PC-3 (cell line): Measurements from ENCODE around the gene PADI1. TPM values are rescaled to one million over a fixed set of nuclear protein-coding genes. Genes with fewer than 3 reads are reported as not detected.
A peak's percentile ranks its signal among the peaks of the same experiment; 100 is the strongest.

Source experiments
- ATAC-seq: fragments of 200-7000 bp; cut with Tn5 transposase; 2 replicates; pipeline ENCODE4 v1.9.1; 2020; ENCODE audit warnings: mild to moderate bottlenecking, moderate library complexity
- BruUV-seq: library from RNA; stranded (reverse); fragments of 400-500 nt; replicated peaks from 2 replicates; lab custom pipeline; 2021; lab: Mats Ljungman, UMichigan
- CTCF ChIA-PET: fragments of 300-600 bp; sonication (Branson Sonifier 250); formaldehyde crosslinking; loops from one replicate; lab custom pipeline; 2022; ENCODE audit warnings: antibody characterized with exemption; lab: Charles Lee
- POLR2A ChIA-PET: fragments of 300-600 bp; sonication (Branson Sonifier 250); formaldehyde crosslinking; loops from one replicate; lab custom pipeline; 2022; ENCODE audit warnings: antibody characterized with exemption; ENCODE audit not compliant: unreplicated experiment; lab: Charles Lee
- DNase-seq: peaks from one replicate; pipeline ENCODE4 v3.0.0-alpha.2; 2015
- H2AFZ ChIP-seq: fragments of 300-600 bp; sonication (generic); 2 replicates; pipeline ENCODE4 v1.6.0; 2016; ENCODE audit warnings: antibody characterized with exemption, low read length
- H3F3A ChIP-seq: fragments of 300-600 bp; sonication (generic); one replicate; pipeline ENCODE4 v1.6.0; 2017; ENCODE audit warnings: antibody characterized with exemption, low read length, control low read depth, mild to moderate bottlenecking; ENCODE audit not compliant: unreplicated experiment
- H3K27ac ChIP-seq: fragments of 300-600 bp; sonication (generic); 2 replicates; pipeline ENCODE4 v1.5.1; 2016; ENCODE audit warnings: mild to moderate bottlenecking, low read length
- H3K27me3 ChIP-seq: fragments of 300-600 bp; sonication (generic); 2 replicates; pipeline ENCODE4 v1.6.1; 2016; ENCODE audit warnings: low read length, mixed read lengths
- H3K36me3 ChIP-seq: fragments of 300-600 bp; sonication (generic); 2 replicates; pipeline ENCODE4 v1.6.1; 2016; ENCODE audit warnings: low read depth, mixed run types, low read length, mixed read lengths
- H3K4me1 ChIP-seq: fragments of 300-600 bp; sonication (generic); 2 replicates; pipeline ENCODE4 v1.5.1; 2016; ENCODE audit warnings: low read length; ENCODE audit not compliant: insufficient read depth
- H3K4me2 ChIP-seq: fragments of 300-600 bp; sonication (generic); 2 replicates; pipeline ENCODE4 v1.6.0; 2016; ENCODE audit warnings: low read length
- H3K4me3 ChIP-seq: fragments of 300-600 bp; sonication (generic); 2 replicates; pipeline ENCODE4 v1.5.1; 2016; ENCODE audit warnings: mild to moderate bottlenecking, low read length, mixed read lengths
- H3K79me2 ChIP-seq: fragments of 300-600 bp; sonication (generic); 2 replicates; pipeline ENCODE4 v1.6.1; 2017; ENCODE audit warnings: low read length, mixed read lengths
- H3K9ac ChIP-seq: fragments of 300-600 bp; sonication (generic); 2 replicates; pipeline ENCODE4 v1.6.0; 2016; ENCODE audit warnings: mild to moderate bottlenecking, low read length
- H3K9me2 ChIP-seq: fragments of 300-600 bp; sonication (generic); replicated peaks from 2 replicates; pipeline ENCODE4 v1.6.1; 2016; ENCODE audit warnings: mixed run types, low read length, mixed read lengths
- H3K9me3 ChIP-seq: fragments of 300-600 bp; sonication (generic); 2 replicates; pipeline ENCODE4 v1.6.1; 2016; ENCODE audit warnings: low read length, mixed read lengths
- H4K20me1 ChIP-seq: fragments of 300-600 bp; sonication (generic); 2 replicates; pipeline ENCODE4 v1.6.1; 2016; ENCODE audit warnings: low read length, mixed read lengths
- CTCF ChIP-seq: fragments of 300-600 bp; sonication (generic); conservative IDR thresholded peaks from 2 replicates; pipeline ENCODE4 v1.5.1; 2017; ENCODE audit warnings: antibody characterized with exemption, low read depth, mild to moderate bottlenecking, low read length
- EZH2 ChIP-seq: fragments of 300-600 bp; sonication (generic); IDR thresholded peaks from one replicate; pipeline ENCODE4 v1.6.1; 2017; ENCODE audit warnings: antibody characterized with exemption, mild to moderate bottlenecking, low read length; ENCODE audit not compliant: unreplicated experiment
- EZH2phosphoT487 ChIP-seq: fragments of 300-600 bp; sonication (generic); IDR thresholded peaks from 2 replicates; pipeline ENCODE4 v1.6.1; 2018; ENCODE audit warnings: mild to moderate bottlenecking, antibody characterized with exemption, low read length, borderline replicate concordance
- intact Hi-C: fragments of 100-400 bp; cut with micrococcal nuclease; formaldehyde crosslinking; loops from 2 replicates; pipeline ENCODE4 v1.9.0; 2023
- total RNA-seq: library from RNA; depleted of rRNA; stranded (reverse); fragments of >200 nt; gene quantifications from 2 replicates; pipeline ENCODE4 v1.2.3, GENCODE V29; 2014

Gene PADI1
- total RNA-seq, 1 experiment from 2014 or later: 0.73 TPM

GRCh38 chr1:17246971-17247370, 42.0 kb downstream of the PADI1 start:
- intact Hi-C loops: no loop called here
- DNase-seq: no peak

DNA sequence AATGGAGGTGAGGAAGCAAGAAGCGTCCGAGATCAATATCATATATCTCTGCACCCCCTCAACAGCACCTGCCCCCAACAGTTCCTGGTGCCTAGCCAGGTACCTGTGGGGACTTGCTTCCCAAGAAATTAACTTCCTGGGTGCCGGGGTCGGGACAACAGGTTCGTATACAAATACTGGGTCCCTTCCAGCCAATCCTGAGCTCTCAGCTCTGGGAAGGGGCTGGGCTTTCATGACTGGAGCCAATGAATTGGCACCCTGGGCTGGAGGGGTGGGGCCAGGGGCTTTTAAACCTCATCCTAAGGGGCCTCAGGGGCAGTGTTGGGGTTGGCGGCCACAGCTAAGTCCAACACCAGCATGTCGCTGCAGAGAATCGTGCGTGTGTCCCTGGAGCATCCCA, 43.9 kb downstream of the PADI1 start, which contains the start of gene PADI3:
TSS of gene PADI3 (plus strand) at position 318 of the 400 bp plus-strand sequence. CDS start at position 358, 40 bp downstream.
- H3K4me2 ChIP-seq: no peak within 1 kb of the TSS
- CTCF ChIA-PET: interaction anchor here (0.8 kb wide), 1 partner anchor 87 kb away, joined by 3 read pairs; no protein-coding TSS in a partner anchor
- no peak for ATAC-seq

More at GRCh38 chr1:17246971-17247370, 42.0 kb downstream of the PADI1 start:
- Histone ChIP-seq H3K79me2 (no peaks in the 10 kb centered on the region), H3K9me3 (no peaks in the 10 kb centered on the region), H3F3A (no peaks in the 10 kb centered on the region), H3K27ac (no peak overlapping the region), H3K4me1 (peaks cover 44% of the 10 kb centered on the region), H3K9me2 (no peaks in the 10 kb centered on the region), H3K36me3 (no peaks in the 10 kb centered on the region), H3K9ac (no peak overlapping the region), H2AFZ (no peak overlapping the region), H3K27me3 (no peaks in the 10 kb centered on the region), H4K20me1 (no peaks in the 10 kb centered on the region), H3K4me2 (peak overlapping the region; percentile 4; the same call in 1 of the 2 replicates), H3K4me3 (no peak overlapping the region)
- POLR2A ChIA-PET: no interaction called here
- CTCF ChIA-PET: no interaction called here
- no peak for TF ChIP-seq EZH2phosphoT487
- no peak for TF ChIP-seq CTCF
- TF ChIP-seq EZH2: no peak
- no TSS peak for BruUV-seq
- ATAC-seq: no peak

More for the DNA sequence above, 43.9 kb downstream of the PADI1 start, which contains the start of gene PADI3:
- H3K4me3 ChIP-seq: no peak within 1 kb of the TSS
- TF ChIP-seq EZH2 (no peak), EZH2phosphoT487 (no peak), CTCF (no peak)
- H2AFZ ChIP-seq: no peak within 1 kb of the TSS
- no peak for DNase-seq
- no peak within 1 kb of the TSS for H3K9ac ChIP-seq
- H3K27me3 ChIP-seq: no peaks in the 10 kb centered on the region
- no peaks in the 10 kb centered on the region for H4K20me1 ChIP-seq
- H3F3A ChIP-seq: no peaks in the 10 kb centered on the region
- no peaks in the 10 kb centered on the region for H3K9me2 ChIP-seq
- BruUV-seq: no TSS peak
- POLR2A ChIA-PET: no interaction called here
- intact Hi-C loops: no loop called here
- H3K79me2 ChIP-seq: no peaks in the 10 kb centered on the region
- H3K36me3 ChIP-seq: no peaks in the 10 kb centered on the region
- H3K27ac ChIP-seq: no peak within 1 kb of the TSS
- peaks cover 48% of the 10 kb centered on the region for H3K4me1 ChIP-seq
- no peaks in the 10 kb centered on the region for H3K9me3 ChIP-seq
